HG03280 (cell line): ENCODE data around the gene KDM6A.
A peak's percentile ranks its signal among the peaks of the same experiment; 100 is the strongest.
"Not testable (repeated sequence)": the region's sequence is repeated elsewhere in the genome, so short reads cannot be mapped to it uniquely, and the experiment has no call there.

Experiments used
- ATAC-seq: cut with Tn5 transposase; IDR thresholded peaks from one replicate; pipeline ENCODE4 v1.9.1; 2021; ENCODE audit warnings: mild to moderate bottlenecking, moderate library complexity; ENCODE audit not compliant: unreplicated experiment

Gene KDM6A

DNA sequence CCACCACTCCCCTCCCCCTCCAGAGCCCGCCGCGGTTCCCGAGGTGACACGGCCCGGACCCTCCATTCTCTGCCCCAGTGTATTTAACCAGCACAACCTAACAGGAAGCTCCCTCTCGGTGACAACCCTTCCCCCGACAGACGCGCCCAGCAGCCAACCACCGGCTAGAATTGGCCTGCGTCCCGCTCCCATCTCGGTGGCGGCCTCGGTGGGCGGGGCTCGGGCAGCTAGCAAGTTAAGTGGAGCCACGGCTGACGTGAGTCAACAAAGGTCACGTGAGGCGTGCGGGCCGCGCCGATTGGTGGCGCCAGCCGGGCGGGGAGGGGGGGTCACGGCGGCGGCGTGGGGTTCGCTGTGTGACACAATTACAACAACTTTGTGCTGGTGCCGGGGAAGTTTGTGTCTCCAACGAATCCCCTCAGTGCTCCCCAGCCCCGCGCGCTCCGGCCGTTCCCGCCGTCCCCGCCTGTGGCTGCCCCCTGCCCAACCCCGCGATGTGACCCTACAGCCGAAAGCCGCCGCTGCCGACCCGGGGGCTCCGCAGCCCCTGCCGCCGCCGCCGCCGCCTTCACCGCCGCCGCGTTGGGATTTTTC is at the start of gene KDM6A:
Gene KDM6A (plus strand): TSS at position 368 of the 594 bp plus-strand sequence. CDS start 364 bp downstream, outside the sequence.
- ATAC-seq, result peak; percentile 90

DNA sequence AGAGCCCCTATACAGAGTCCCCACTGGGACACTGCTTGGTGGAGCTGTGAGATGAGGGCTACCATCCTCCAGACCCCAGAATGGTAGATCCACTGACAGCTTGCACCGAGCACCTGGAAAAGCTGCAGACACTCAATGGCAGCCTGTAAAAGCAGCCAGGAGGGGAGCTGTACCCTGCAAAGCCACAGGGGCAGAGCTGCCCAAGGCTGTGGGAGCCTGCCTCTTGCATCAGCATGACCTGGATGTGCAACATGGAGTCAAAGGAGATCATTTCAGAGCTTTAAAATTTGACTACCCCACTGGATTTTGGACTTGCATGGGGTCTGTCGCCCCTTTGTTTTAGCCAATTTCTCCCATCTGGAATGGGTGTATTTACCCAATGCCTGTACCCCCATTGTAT is 49.8 kb upstream of the KDM6A start:
- not testable (repeated sequence) for ATAC-seq

DNA sequence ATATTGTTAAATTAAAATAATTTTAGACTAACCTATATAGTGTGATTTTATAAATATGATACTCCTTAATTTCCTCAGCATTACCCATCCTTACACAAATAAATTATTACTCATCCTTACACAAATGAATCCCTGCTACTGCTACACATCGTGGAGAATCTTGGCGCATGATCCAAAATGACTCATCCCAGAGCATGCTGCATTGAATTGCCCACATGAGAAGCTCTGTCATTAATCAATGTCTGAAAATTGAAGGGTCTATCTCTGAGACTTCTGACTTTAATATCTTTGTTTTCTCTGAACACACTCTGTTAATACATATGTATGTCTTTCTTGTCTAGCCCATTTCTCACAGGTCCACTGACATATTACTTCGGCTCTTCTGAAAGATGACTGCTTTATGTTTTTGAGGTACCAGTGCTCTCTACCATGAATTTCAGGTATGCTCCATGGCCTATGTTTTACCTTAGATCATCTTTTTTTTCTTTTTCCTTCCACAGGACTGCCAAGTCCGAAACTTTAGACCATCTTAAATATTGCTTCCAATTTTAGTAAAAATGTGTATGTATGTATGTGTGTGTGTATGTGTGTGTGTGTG is 44.9 kb upstream of the KDM6A start:
- ATAC-seq, result no peak

DNA sequence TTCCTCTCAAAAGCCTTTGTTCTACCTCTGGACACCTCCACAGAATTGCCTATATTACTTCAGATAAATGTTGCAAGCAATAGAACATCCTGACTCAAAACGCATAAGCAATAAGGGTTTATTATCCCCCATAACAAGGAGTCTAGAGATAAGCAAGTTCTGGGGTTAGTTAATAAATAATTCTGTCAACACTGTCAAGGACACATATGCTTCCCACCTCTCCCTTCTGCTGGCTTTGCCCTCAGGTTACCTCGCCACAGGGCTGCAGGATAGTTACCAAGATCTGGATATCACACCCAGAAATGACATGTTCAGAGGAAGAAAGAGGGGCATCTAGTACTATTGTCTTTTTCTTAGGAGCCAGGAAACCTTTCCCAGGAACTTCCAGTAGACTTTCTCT is 43.2 kb upstream of the KDM6A start:
- ATAC-seq, result no peak

DNA sequence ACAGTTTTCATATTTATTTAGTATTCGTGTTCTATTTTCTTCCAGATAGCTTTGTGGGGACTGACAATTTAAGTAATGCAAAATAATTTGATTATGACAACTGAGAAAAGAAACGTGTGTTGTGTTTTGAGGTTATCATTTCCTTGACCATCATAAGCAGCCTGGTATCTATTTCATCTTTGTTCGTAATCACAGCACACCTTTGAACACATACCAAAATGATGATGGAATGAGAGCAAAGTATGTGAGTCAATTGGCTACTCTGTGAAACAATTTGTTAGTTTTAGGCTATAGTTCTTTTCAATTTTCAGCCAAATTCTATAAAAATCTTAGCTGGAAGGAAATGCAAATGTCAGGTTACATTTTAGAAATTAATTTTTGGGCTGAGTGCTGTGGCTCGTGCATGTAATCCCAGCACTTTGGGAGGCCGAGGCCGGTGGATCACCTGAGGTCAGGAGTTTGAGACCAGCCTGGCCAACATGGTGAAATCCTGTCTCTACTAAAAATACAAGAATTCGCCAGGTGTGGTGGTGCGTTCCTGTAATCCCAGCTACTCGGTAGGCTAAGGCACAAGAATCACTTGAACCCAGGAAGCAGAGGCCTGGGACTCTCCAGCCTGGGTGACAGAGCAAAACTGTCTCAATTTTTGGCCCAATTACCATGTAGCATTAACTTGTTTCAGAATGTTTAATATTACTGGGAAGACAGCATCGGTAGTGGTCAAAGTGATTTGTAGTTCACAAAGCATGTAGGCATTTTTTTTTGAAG is 30.3 kb upstream of the KDM6A start:
- no peak for ATAC-seq

DNA sequence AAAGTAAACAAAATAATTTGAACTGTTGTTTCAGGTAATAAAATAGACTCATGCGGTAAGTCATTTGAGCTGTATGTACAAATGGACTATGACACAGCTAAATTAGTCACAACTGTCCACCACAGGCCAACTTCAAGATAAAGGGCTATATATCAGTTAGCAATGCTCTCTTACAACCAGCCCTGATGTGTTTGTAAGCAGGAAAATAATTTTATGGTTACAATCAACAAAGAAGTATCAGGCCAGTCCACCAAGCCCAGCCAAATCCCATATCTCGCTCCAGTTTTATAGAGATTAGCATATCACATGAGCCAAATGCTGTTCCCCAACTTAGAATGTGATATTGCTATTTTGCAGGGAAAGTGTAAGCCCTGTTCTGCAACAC is 29.7 kb upstream of the KDM6A start:
- no peak for ATAC-seq

DNA sequence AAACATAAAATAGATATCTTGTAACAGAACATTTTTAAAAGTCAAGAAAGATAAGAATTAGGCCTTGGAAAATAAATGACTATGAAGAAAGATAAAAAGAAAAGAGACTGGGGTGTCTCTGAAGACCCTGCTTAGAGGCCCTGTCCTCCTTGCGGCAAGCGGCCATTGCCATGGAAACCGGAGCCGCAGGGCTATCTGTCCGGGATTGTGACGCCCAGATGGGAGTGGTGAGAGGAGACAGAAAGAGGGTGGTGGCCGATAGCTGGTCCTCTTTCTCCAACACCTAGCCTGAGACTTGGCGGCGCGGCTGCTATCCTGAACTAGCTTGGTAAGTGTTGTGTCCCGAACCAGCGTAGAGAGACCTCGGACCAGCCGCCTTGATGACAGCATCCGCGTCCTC is 29.2 kb upstream of the KDM6A start, which contains the start of gene DUSP21:
Gene DUSP21 (plus strand): TSS at position 269 of the 400 bp plus-strand sequence. CDS start 112 bp downstream, at position 381.
- ATAC-seq, result no peak

DNA sequence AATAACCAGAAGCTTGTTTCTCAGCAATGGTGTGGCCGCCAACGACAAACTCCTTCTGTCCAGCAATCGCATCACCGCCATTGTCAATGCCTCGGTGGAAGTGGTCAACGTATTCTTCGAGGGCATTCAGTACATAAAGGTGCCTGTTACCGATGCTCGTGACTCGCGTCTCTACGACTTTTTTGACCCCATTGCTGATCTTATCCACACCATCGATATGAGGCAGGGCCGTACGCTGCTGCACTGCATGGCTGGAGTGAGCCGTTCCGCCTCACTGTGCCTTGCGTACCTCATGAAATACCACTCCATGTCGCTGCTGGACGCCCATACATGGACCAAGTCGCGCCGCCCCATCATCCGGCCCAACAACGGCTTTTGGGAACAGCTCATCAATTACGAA is 28.8 kb upstream of the KDM6A start:
- no peak for ATAC-seq

DNA sequence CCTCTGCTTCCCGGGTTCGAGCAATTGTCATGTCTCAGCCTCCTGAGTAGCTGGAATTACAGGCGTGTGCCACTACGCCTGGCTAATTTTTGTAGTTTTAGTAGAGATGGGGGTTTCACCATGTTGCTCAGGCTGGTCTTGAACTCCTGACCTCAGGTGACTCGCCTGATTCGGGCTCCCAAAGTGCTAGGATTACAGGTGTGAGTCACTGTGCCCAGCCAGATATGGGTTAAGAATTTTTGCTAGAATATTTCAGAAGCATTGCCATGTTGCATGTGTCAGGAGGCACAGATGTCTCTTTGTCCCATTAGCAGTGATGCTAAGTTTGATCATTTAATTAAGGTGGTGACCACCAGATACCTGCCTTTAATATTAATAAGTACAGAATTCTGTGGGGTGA is 22.1 kb upstream of the KDM6A start:
- not testable (repeated sequence) for ATAC-seq

DNA sequence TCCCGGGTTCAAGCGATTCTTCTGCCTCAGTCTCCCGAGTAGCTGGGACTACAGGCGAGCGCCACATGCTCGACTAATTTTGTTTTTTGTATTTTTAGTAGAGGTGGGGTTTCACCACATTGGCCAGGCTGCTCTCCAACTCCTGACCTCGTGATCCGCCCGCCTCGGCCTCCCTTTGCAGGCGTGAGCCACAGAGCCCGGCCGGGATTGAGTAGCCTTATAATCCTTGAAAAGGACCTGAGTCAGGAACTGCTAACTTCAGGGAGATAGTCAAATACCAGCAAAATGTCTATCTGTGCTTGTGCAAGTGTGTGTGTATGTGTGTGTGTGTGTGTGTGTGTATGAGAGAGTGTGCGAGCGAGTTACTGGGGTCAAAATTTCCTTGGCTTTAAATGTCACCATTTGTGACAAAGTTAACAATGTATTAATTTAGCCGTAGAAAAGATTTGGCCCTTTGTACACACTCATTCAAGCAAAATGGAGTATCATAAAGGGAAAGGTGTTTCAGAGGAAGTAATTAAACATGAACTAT is 1.8 kb upstream of the KDM6A start:
- no peak for ATAC-seq

DNA sequence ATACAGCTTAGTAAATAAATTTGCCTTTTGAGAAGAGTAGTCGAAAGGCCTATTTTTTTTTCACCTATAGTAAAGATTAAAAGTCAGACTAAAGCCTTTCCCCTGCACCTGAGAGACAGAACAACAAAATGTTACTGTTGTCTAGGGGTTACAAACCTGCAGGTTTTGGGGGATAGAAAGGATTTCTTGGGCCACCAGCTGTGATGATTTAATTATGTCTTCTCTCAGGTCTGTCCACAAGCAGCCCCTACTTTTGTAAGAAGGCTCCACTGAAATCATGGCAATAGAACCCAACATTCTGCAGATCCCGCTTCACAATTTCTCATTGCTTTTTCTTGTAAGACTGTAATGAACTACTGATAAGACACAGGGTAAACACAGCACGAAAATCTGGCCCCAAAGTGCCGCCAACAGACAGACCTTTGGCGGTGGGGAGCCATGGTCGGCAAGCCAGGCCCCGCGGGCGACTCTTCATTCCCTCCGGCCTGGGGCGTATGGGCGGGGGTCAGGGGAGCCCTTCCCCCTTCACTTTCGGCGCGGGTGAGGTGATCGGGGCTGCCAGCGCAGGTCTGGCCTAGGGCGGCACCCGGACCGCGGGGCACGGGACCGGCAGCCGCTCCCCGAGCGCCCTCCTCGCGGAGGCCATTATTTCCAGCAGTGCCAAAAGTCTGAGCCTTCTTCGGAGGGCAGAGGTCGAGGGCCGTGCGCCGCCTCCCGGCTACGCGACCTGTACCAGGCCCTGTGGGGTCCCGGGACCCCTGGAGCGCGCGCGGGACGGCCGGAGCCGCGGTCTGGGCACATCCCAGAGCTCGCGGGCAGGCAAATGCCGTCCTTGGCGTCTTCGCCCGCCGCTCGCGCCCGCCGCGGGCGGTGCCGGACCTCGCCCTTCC is 812 bp upstream of the KDM6A start:
- peak; percentile 29 for ATAC-seq

DNA sequence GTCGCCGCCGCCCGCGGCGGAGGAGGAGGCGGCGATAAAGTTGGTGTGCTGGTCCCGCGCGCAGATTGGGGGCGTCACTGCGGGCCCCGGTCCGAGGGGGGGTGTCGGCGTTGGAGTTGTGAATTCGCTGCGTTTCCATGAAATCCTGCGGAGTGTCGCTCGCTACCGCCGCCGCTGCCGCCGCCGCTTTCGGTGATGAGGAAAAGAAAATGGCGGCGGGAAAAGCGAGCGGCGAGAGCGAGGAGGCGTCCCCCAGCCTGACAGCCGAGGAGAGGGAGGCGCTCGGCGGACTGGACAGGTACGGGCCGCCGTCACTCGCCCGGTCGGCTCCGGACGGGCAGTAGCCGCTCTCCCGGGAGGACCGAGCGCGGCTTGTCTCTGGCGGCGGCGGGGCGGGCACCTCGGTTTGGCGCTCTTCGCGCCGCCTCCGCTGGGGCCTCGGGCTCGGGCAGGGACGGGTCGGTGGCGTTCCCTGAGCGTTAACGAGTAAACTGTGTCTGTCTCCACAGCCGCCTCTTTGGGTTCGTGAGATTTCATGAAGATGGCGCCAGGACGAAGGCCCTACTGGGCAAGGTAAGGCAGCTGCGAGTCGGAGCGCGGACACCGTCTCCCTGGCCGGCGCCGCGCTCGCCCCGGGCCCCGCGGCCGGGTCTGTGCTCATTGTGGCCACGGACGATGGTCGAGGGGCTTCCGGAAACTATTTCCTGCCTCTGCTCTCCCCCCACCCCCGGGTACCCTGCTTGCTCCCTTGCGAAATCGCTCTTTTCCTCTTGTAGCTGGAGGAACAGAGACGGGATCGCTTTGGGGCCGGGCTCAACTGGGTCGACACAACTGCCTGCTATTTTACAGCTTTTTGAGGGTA is 658 bp downstream of the KDM6A start:
- ATAC-seq, result no peak

DNA sequence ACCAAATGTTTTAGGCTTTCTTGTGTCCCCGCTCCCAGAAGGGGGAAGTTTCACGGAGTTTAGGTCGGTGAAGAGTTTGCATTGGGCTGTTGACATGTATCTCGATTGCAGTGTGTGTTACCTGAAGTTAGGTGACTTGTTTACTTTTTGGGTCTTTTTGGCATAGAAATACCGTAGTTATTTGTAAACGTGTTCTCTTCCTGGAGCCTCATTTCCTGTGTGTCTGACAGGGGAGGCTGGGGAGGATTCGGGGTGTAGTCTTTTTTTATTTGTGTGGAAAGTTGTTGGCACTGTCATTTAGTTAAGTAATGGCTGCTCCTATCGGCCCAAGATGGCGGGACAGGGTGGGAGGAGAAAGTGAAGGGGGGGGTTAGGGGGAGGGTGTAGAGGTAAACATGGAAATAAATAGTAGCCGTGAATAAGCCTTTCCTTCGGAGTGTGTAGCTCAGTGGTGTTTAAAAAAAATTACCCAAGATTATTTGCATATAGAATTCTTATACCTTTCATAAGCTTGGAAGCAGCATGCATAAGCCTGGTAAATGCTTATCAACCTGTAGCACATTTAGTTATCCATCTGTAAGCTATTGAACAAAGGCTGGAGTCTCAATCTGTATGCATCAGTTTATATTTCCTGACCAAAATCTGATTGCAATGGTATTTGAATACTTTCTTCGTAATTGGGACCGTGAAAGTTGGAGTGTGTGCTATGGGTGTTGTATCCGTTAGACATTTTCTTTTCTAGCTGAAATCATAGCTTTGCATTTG is 1.6 kb downstream of the KDM6A start:
- no peak for ATAC-seq

DNA sequence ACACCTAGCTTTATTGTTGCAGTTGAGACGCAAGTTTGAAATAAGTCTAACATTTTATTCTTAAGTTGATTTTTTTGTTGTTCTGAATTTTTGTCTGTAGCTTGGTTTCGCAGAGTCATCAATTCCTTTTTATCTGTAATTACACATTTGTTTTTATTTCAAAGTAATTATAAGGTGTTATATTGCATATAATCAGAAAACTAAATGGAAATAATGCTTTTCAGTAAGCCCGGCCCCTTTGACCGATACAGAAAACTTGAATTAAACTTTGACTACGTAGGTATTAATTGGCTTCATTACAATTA is 2.1 kb downstream of the KDM6A start:
- ATAC-seq, result no peak

DNA sequence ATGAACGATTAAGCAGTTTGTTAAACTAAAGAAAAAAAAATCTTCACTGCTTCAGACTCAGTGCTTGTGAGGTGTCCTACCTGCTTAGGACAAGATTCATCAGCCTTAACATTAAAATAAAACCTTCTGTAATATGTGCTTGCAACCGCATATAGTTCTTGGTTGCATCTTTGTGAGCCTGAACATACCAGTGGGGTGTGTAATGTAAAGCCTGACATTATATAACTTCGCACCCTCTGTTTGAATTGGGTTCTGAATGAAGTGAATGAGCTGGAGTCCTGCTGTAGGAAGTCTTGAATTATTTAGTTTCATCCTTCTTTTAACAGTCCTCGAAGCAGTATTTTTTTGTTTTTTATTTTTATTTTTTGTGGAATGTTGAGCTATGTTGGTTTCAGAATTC is 3.1 kb downstream of the KDM6A start:
- no peak for ATAC-seq

DNA sequence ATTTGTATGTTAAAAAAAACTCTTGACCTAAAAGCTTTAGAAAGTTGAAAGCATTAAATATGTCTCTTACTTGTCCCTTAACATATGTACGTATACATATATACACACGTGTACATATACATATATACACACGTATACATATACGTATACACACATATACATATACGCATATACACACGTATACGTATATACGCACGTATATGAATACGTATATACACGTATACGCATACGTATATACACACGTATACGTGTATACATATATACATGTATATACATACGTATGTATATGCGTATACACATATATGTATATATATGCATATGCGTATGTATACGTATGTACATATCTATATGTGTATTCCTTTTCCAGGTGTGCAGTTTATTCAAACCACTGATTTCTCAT is 3.8 kb downstream of the KDM6A start:
- ATAC-seq, result no peak

DNA sequence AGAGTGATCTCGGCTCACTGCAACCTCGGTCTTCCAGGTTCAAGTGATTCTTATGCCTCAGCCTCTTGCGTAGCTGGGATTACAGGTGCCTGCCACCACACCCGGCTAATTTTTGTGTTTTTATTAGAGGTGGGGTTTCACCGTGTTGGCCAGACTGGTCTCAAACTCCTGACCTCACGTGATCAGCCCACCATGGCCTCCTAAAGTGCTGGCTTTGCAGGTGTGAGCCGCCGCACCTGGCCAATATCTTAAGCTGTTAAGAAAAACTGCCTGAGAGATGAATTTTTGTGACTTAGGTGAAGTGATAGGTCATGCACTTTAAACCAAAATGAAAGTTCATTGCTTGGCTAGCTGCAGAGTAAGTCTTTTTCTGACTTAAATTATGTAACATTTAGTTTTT is 5.8 kb downstream of the KDM6A start:
- no peak for ATAC-seq

DNA sequence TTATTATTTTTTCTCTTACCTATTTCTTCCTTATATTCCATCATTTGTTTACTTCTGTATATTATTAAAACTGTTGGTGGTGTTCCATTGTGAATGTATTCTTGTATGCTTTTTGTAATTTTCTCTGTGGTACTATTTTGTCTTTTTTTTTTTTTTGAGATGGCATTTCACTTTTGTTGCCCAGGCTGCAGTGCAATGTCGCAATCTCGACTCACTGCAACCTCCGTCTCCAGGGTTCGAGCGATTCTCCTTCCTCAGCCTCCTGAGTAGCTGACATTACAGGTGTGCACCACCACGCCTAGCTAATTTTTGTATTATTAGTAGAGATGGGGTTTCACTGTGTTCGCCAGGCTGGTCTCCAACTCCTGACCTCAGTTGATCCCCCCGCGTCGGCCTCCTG is 8.6 kb downstream of the KDM6A start:
- no peak for ATAC-seq

DNA sequence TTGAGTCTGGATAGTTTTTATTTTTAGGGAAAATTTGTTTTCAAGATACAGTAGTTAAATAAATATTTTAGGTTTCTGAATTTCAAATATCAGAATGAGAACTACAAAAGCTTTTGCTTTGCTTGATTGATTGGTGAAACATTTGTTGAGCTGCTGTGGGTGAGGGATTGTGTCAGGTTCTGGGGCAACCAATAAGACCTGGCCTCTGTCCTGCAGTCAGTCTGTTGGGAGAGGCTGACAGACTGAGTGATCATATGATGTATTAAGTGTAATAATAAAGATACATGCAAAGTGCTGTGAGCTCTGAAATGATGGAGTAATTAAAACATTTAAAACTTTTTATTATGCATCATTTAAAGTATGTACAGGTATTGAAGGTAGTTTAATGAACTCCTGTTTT is 9.6 kb downstream of the KDM6A start:
- no peak for ATAC-seq
